IMR-90 (cell line): ENCODE measurements around the gene RMDN2. TPM values are rescaled to one million over a fixed set of nuclear protein-coding genes. Genes with fewer than 3 reads are reported as not detected.

Experiments used
- ATAC-seq: fragments of 200-7000 bp; cut with Tn5 transposase; 2 replicates; pipeline ENCODE4 v1.9.1; 2020; ENCODE audit warnings: low read depth, mild to moderate bottlenecking, moderate library complexity
- BruUV-seq: library from RNA; stranded (reverse); fragments of 400-500 nt; replicated peaks from 2 replicates; lab custom pipeline; 2021; lab: Mats Ljungman, UMichigan
- CTCF ChIA-PET: fragments of 300-600 bp; formaldehyde crosslinking; extraction: SDS; loops from one replicate; lab custom pipeline; 2021; ENCODE audit warnings: antibody characterized with exemption; lab: Yijun Ruan, JAX
- POLR2A ChIA-PET: fragments of 300-600 bp; sonication (Branson Sonifier 250); formaldehyde crosslinking; loops from one replicate; lab custom pipeline; 2022; ENCODE audit warnings: antibody characterized with exemption; ENCODE audit not compliant: unreplicated experiment; lab: Charles Lee
- DNase-seq: peaks from one replicate; pipeline ENCODE4 v3.0.0; 2013
- H2AFZ ChIP-seq: replicated peaks from 2 replicates; pipeline ENCODE3; 2013; ENCODE audit warnings: low read length, mild to moderate bottlenecking; ENCODE audit not compliant: poor library complexity
- H2AK5ac ChIP-seq: 2 replicates; pipeline ENCODE4 v1.6.1; 2013; ENCODE audit warnings: low read depth, low read length, inconsistent platforms
- H2AK9ac ChIP-seq: replicated peaks from 2 replicates; pipeline ENCODE3; 2013; ENCODE audit warnings: mild to moderate bottlenecking, low read depth, low read length, moderate library complexity; ENCODE audit not compliant: poor library complexity
- H2BK120ac ChIP-seq: 2 replicates; pipeline ENCODE4 v1.6.1; 2013; ENCODE audit warnings: low read depth, low read length, inconsistent platforms
- H2BK15ac ChIP-seq: 3 replicates; pipeline ENCODE4 v1.6.1; 2013; ENCODE audit warnings: low read depth, low read length, inconsistent platforms
- H2BK20ac ChIP-seq: 2 replicates; pipeline ENCODE4 v1.6.1; 2013; ENCODE audit warnings: low read depth, mild to moderate bottlenecking, inconsistent platforms, low read length, moderate library complexity
- H2BK5ac ChIP-seq: 2 replicates; pipeline ENCODE4 v1.6.1; 2013; ENCODE audit warnings: mild to moderate bottlenecking, low read depth, low read length, inconsistent platforms; ENCODE audit not compliant: poor library complexity, severe bottlenecking
- H3K14ac ChIP-seq: replicated peaks from 2 replicates; pipeline ENCODE4 v1.6.1; 2013; ENCODE audit warnings: low read depth, low read length, inconsistent platforms
- H3K18ac ChIP-seq: 2 replicates; pipeline ENCODE4 v1.6.1; 2013; ENCODE audit warnings: low read depth, low read length, control low read depth
- H3K23ac ChIP-seq: 2 replicates; pipeline ENCODE4 v1.6.1; 2013; ENCODE audit warnings: low read depth, low read length, inconsistent platforms
- H3K27ac ChIP-seq: 2 replicates; pipeline ENCODE4 v1.5.1; 2013; ENCODE audit warnings: mild to moderate bottlenecking, control low read depth, low read length; ENCODE audit not compliant: insufficient read depth
- H3K27me3 ChIP-seq: 2 replicates; pipeline ENCODE4 v1.6.1; 2013; ENCODE audit warnings: low read length; ENCODE audit not compliant: control insufficient read depth, insufficient read depth
- H3K36me3 ChIP-seq: 2 replicates; pipeline ENCODE4 v1.6.1; 2013; ENCODE audit warnings: low read length, mixed read lengths; ENCODE audit not compliant: control insufficient read depth, insufficient read depth
- H3K4ac ChIP-seq: 2 replicates; pipeline ENCODE4 v1.6.1; 2013; ENCODE audit warnings: low read depth, low read length, inconsistent platforms
- H3K4me1 ChIP-seq: 2 replicates; pipeline ENCODE4 v1.6.1; 2013; ENCODE audit warnings: low read length, mixed read lengths; ENCODE audit not compliant: control insufficient read depth, insufficient read depth
- H3K4me2 ChIP-seq: 2 replicates; pipeline ENCODE4 v1.6.1; 2013; ENCODE audit warnings: low read depth, mild to moderate bottlenecking, control low read depth, low read length, moderate library complexity
- H3K4me3 ChIP-seq: 2 replicates; pipeline ENCODE4 v1.5.1; 2013; ENCODE audit warnings: low read depth, mild to moderate bottlenecking, control low read depth, low read length, moderate library complexity; ENCODE audit not compliant: insufficient read depth
- H3K56ac ChIP-seq: 2 replicates; pipeline ENCODE4 v1.6.1; 2013; ENCODE audit warnings: low read length, inconsistent platforms; ENCODE audit not compliant: insufficient read depth; ENCODE audit errors: extremely low read depth
- H3K79me1 ChIP-seq, 2 experiments: 2 replicates each; pipeline ENCODE4 v1.6.1; 2013; ENCODE audit warnings: low read length in 2 of 2, inconsistent platforms in 1 of 2, low read depth in 1 of 2
- H3K9ac ChIP-seq: 2 replicates; pipeline ENCODE4 v1.6.1; 2013; ENCODE audit warnings: low read depth, low read length, control low read depth
- H3K9me1 ChIP-seq: 2 replicates; pipeline ENCODE4 v1.6.1; 2013; ENCODE audit warnings: low read length, inconsistent platforms; ENCODE audit not compliant: insufficient read depth
- H3K9me3 ChIP-seq: 2 replicates; pipeline ENCODE4 v1.6.1; 2013; ENCODE audit warnings: low read length; ENCODE audit not compliant: control insufficient read depth, insufficient read depth
- H4K20me1 ChIP-seq: 2 replicates; pipeline ENCODE4 v1.6.1; 2013; ENCODE audit warnings: low read length, inconsistent platforms; ENCODE audit not compliant: insufficient read depth
- H4K5ac ChIP-seq: 2 replicates; pipeline ENCODE4 v1.6.1; 2013; ENCODE audit warnings: mild to moderate bottlenecking, low read depth, low read length, control low read depth
- H4K8ac ChIP-seq, 2 experiments: 2 replicates each; pipeline ENCODE4 v1.6.1; 2013; ENCODE audit warnings: low read depth in 2 of 2, low read length in 2 of 2, control low read depth in 1 of 2, inconsistent platforms in 1 of 2
- H4K91ac ChIP-seq: 2 replicates; pipeline ENCODE4 v1.6.1; 2013; ENCODE audit warnings: low read depth, low read length, inconsistent platforms; ENCODE audit not compliant: insufficient read depth
- FOS ChIP-seq: fragments of 150-350 bp; IDR thresholded peaks from 2 replicates; pipeline ENCODE4 v1.6.1; 2016; ENCODE audit warnings: low read depth, low read length
- MAZ ChIP-seq: IDR thresholded peaks from 2 replicates; pipeline ENCODE4 v1.6.1; 2012; ENCODE audit warnings: low read depth, mild to moderate bottlenecking, low read length, improper control_type of control experiment, moderate library complexity, borderline replicate concordance
- MXI1 ChIP-seq: IDR thresholded peaks from 2 replicates; pipeline ENCODE4 v1.6.1; 2012; ENCODE audit warnings: low read depth, mild to moderate bottlenecking, low read length, moderate library complexity, borderline replicate concordance
- NFE2L2 ChIP-seq: fragments of 150-350 bp; IDR thresholded peaks from 2 replicates; pipeline ENCODE4 v1.6.1; 2016; ENCODE audit warnings: low read depth, mild to moderate bottlenecking, low read length
- POLR2A ChIP-seq: IDR thresholded peaks from 2 replicates; pipeline ENCODE4 v1.6.1; 2012; ENCODE audit warnings: mild to moderate bottlenecking, low read depth, low read length
- RAD21 ChIP-seq: IDR thresholded peaks from 2 replicates; pipeline ENCODE4 v1.6.1; 2012; ENCODE audit warnings: low read length, improper control_type of control experiment
- RCOR1 ChIP-seq: IDR thresholded peaks from 2 replicates; pipeline ENCODE4 v1.6.1; 2012; ENCODE audit warnings: mild to moderate bottlenecking, low read length, improper control_type of control experiment; ENCODE audit not compliant: insufficient replicate concordance
- RFX5 ChIP-seq: IDR thresholded peaks from 2 replicates; pipeline ENCODE4 v1.8.0; 2012; ENCODE audit warnings: low read depth, mild to moderate bottlenecking, low read length, moderate library complexity
- WGBS, 2 experiments: methylation state at CpG; one replicate each; pipeline versions ENCODE4 v1.1.5 to v1.1.7; 2013; ENCODE audit warnings: missing lambda C conversion rate in 2 of 2; ENCODE audit not compliant: insufficient read length in 1 of 2; ENCODE audit errors: extremely low coverage in 2 of 2; 5-methylcytosine and 5-hydroxymethylcytosine counted together
- dilution Hi-C: fragments of 300-500 bp; cut with HindIII; formaldehyde crosslinking; loops from one replicate; pipeline ENCODE4 v1.14.3; 2018; ENCODE audit warnings: low sequenced_read_pairs; ENCODE audit not compliant: unreplicated experiment
- in situ Hi-C: fragments of 300-500 bp; cut with MboI; formaldehyde crosslinking; loops from 3 replicates; pipeline ENCODE4 v1.14.3; 2019; ENCODE audit warnings: low sequenced_read_pairs, inconsistent platforms, mixed read lengths
- intact Hi-C: fragments of 100-400 bp; cut with micrococcal nuclease; formaldehyde crosslinking; loops from 2 replicates; pipeline ENCODE4 v1.10.0; 2022
- polyA plus RNA-seq, 3 experiments: library from polyadenylated mRNA; depleted of rRNA; stranded (reverse); fragments of >200 nt; gene quantifications; 2 replicates each; pipeline ENCODE4 v1.2.3, GENCODE V29; 2012; ENCODE audit warnings: low replicate concordance in 1 of 3
- total RNA-seq: library from RNA; depleted of rRNA; stranded (reverse); fragments of >200 nt; gene quantifications from 2 replicates; pipeline ENCODE4 v1.2.3, GENCODE V29; 2012
- TF ChIP-seq, protein P1 (sequence below): fragments of 150-350 bp; IDR thresholded peaks from 2 replicates; pipeline ENCODE4 v1.6.1; 2016; ENCODE audit warnings: low read depth, mild to moderate bottlenecking, low read length, moderate library complexity, borderline replicate concordance

RMDN2 gene
- total and polyA plus RNA-seq, 2 of the 4 experiments (the other 2 are of a cell fraction), result 2.3 to 3.0 TPM

DNA sequence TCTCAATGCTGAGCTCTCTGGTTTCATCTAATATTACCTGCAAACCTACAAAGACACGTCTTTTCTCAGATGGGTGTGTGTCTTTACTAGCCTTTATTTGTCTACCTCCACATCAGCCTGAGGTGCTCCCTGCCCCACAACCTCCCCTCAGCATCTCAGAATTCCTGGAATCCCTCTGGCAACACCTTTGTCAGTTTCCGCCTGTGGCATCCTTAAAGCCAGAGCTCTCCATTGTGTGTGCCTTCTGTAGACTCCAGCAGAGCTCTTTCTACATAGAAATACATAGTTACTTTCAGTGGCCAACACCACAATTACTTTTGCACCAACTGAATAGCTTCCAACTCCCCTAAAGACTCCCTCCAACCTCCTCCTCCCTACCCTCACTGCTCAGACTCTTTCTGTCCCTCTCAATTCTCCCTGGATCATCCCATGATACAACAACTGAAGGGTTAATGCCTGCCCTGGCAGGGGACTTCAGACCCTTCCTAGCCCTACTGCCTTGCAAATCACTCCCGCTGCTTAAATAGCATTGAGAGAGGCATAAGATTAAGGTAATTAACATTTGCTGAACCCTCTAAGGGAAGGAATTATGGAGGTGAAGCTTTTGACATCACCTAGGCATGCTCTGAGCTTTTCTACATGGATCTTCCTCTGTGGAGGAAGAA is 39.6 kb upstream of the RMDN2 start:
- H3K4me3 ChIP-seq, result no peak overlapping the region
- no peaks in the 10 kb centered on the region for H3K36me3 ChIP-seq
- H3K18ac ChIP-seq, result no peak overlapping the region
- no peak overlapping the region for H2BK20ac ChIP-seq
- H2AFZ ChIP-seq, result no peak overlapping the region
- H3K23ac ChIP-seq, result no peak overlapping the region
- no peak overlapping the region for H4K8ac ChIP-seq
- dilution Hi-C loops, result no loop called here
- 82% methylated on average over 1 of the region's 3 CpGs; no CpG with 5 or more reads in 1 of the 2 experiments for WGBS, 2 experiments
- CTCF ChIA-PET, result interaction anchor here (1.7 to 1.9 kb wide), 2 partner anchors 8 to 489 kb away, joined by 6 to 7 read pairs; no protein-coding TSS in a partner anchor
- H4K91ac ChIP-seq, result no peak overlapping the region
- ATAC-seq, result no peak
- H3K9ac ChIP-seq, result no peak overlapping the region
- no peak overlapping the region for H3K4me2 ChIP-seq
- intact Hi-C loops, result no loop called here
- H2AK9ac ChIP-seq, result no peak overlapping the region
- H3K4me1 ChIP-seq, result no peaks in the 10 kb centered on the region
- no peak for TF ChIP-seq MAZ
- no peak for TF ChIP-seq RCOR1
- no peak for TF ChIP-seq POLR2A
- no peak for TF ChIP-seq FOS
- TF ChIP-seq RAD21, result no peak
- no peak for TF ChIP-seq NFE2L2
- TF ChIP-seq MXI1, result no peak
- TF ChIP-seq, protein P1, sequence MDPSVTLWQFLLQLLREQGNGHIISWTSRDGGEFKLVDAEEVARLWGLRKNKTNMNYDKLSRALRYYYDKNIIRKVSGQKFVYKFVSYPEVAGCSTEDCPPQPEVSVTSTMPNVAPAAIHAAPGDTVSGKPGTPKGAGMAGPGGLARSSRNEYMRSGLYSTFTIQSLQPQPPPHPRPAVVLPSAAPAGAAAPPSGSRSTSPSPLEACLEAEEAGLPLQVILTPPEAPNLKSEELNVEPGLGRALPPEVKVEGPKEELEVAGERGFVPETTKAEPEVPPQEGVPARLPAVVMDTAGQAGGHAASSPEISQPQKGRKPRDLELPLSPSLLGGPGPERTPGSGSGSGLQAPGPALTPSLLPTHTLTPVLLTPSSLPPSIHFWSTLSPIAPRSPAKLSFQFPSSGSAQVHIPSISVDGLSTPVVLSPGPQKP, result no peak
- no peak for TF ChIP-seq RFX5
- H2BK5ac ChIP-seq, result no peak overlapping the region
- no peaks in the 10 kb centered on the region for H3K79me1 ChIP-seq
- peak overlapping the region; percentile 43; the same call in 1 of the 2 replicates for H2AK5ac ChIP-seq
- H4K20me1 ChIP-seq, result no peaks in the 10 kb centered on the region
- no peak overlapping the region for H3K56ac ChIP-seq
- POLR2A ChIA-PET, result no interaction called here
- no peak overlapping the region for H4K5ac ChIP-seq
- no peak overlapping the region for H3K27ac ChIP-seq
- peaks cover 15% of the 10 kb centered on the region for H3K27me3 ChIP-seq
- no peak overlapping the region for H2BK120ac ChIP-seq
- no peak overlapping the region for H3K14ac ChIP-seq
- no peak overlapping the region for H2BK15ac ChIP-seq
- peaks cover 3% of the 10 kb centered on the region; the same call in 1 of the 2 replicates for H3K9me1 ChIP-seq
- H3K9me3 ChIP-seq, result no peaks in the 10 kb centered on the region
- no TSS peak for BruUV-seq
- in situ Hi-C loops, result loop anchor here (25.0 kb wide), 1 partner anchor 723 kb away; the partner anchor contains the start of gene EIF2AK2
- H3K4ac ChIP-seq, result no peak overlapping the region
- no peak for DNase-seq
